Karpas-422 (cell line): Measurements from ENCODE around the gene TMEM127. TPM values are rescaled to one million over a fixed set of nuclear protein-coding genes. Genes with fewer than 3 reads are reported as not detected.
"Not testable (repeated sequence)": the region's sequence is repeated elsewhere in the genome, so short reads cannot be mapped to it uniquely, and the experiment has no call there.

Experiments used
- DNase-seq: peaks from one replicate; pipeline ENCODE4 v3.0.0-alpha.2; 2015
- H2AFZ ChIP-seq: fragments of 200-600 bp; sonication (generic); 2 replicates; pipeline ENCODE4 v1.6.1; 2014; ENCODE audit warnings: antibody characterized with exemption, low read length, mixed read lengths
- H3K27ac ChIP-seq: fragments of 200-600 bp; sonication (generic); 2 replicates; pipeline ENCODE4 v1.5.1; 2014; ENCODE audit warnings: mild to moderate bottlenecking, low read length, moderate library complexity
- H3K27me3 ChIP-seq: fragments of 200-600 bp; sonication (generic); 2 replicates; pipeline ENCODE4 v1.6.1; 2014; ENCODE audit warnings: low read length, mixed read lengths
- H3K36me3 ChIP-seq: fragments of 200-600 bp; sonication (generic); 2 replicates; pipeline ENCODE4 v1.6.1; 2014; ENCODE audit warnings: low read length, mixed read lengths; ENCODE audit not compliant: insufficient read depth
- H3K4me1 ChIP-seq: fragments of 200-600 bp; sonication (generic); 2 replicates; pipeline ENCODE4 v1.6.1; 2014; ENCODE audit warnings: mild to moderate bottlenecking, low read length, mixed read lengths
- H3K4me2 ChIP-seq: fragments of 200-600 bp; sonication (generic); 2 replicates; pipeline ENCODE4 v1.6.1; 2014; ENCODE audit warnings: low read length, low read depth, mild to moderate bottlenecking; ENCODE audit not compliant: poor library complexity, severe bottlenecking
- H3K4me3 ChIP-seq: fragments of 200-600 bp; sonication (generic); 2 replicates; pipeline ENCODE4 v1.5.1; 2014; ENCODE audit warnings: mild to moderate bottlenecking, antibody characterized with exemption, low read length, mixed read lengths
- H3K79me2 ChIP-seq: fragments of 200-600 bp; sonication (generic); 2 replicates; pipeline ENCODE4 v1.6.1; 2014; ENCODE audit warnings: mild to moderate bottlenecking, low read length, mixed read lengths
- H3K9ac ChIP-seq: fragments of 200-600 bp; sonication (generic); 2 replicates; pipeline ENCODE4 v1.6.0; 2014; ENCODE audit warnings: low read length
- H3K9me2 ChIP-seq: fragments of 200-600 bp; sonication (generic), shearing (Covaris generic); replicated peaks from 2 replicates; pipeline ENCODE4 v1.6.0; 2014; ENCODE audit warnings: mild to moderate bottlenecking, low read length, moderate library complexity; ENCODE audit not compliant: insufficient read depth
- H3K9me3 ChIP-seq: fragments of 300-700, 200-600 bp; sonication (generic); 2 replicates; pipeline ENCODE4 v1.6.1; 2014; ENCODE audit warnings: low read length, mixed read lengths
- H4K20me1 ChIP-seq: fragments of 200-600 bp; sonication (generic); 2 replicates; pipeline ENCODE4 v1.6.1; 2014; ENCODE audit warnings: mild to moderate bottlenecking, antibody characterized with exemption, low read length, low read depth; ENCODE audit not compliant: insufficient read depth
- total RNA-seq: library from RNA; depleted of rRNA; stranded (reverse); fragments of >200 nt; shearing (Covaris generic); gene quantifications from 2 replicates; pipeline ENCODE4 v1.2.3, GENCODE V29; 2014; ENCODE audit warnings: low replicate concordance

The TMEM127 gene
- total RNA-seq, 1 experiment from 2014 or later: 17.7 TPM

GRCh38 chr2:96260387-96261260, 5.2 kb downstream of the TMEM127 start:
- peaks cover 36% of the 10 kb centered on the region for H3K4me1 ChIP-seq
- H3K4me2 ChIP-seq: peak overlapping the region; percentile 16
- no peaks in the 10 kb centered on the region for H3K9me3 ChIP-seq
- H3K4me3 ChIP-seq: peak overlapping the region; percentile 16; the same call in 1 of the 2 replicates
- no peaks in the 10 kb centered on the region for H3K9me2 ChIP-seq
- H3K36me3 ChIP-seq: peaks cover 8% of the 10 kb centered on the region; the same call in 1 of the 2 replicates
- peak overlapping the region; percentile 35 for H3K9ac ChIP-seq
- no peaks in the 10 kb centered on the region for H3K27me3 ChIP-seq
- peaks cover 18% of the 10 kb centered on the region; the same call in 1 of the 2 replicates for H4K20me1 ChIP-seq
- H3K27ac ChIP-seq: peak overlapping the region; percentile 21
- no peak overlapping the region for H2AFZ ChIP-seq
- DNase-seq: peak; percentile 80
- peaks cover 86% of the 10 kb centered on the region for H3K79me2 ChIP-seq

DNA sequence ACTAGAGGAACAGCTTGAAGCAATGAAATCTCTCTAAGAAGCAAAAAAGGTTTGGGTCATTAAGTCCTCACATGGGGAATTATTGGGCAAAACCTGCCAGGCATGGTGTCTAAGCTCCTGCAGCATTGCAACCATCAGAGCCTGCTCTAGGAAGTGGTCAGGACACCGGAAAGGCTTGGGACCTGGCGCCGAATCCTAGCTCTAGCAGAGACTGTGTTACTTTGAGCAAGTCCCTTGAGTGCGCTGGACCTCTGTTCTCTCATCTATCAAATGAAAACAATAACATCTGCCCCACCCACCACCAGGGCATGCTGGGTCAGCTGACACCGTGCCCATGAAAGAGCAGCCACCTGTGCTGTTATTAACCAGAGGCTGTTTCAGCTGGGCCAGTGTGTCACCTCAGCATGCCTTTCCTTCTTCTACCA, 6.3 kb downstream of the TMEM127 start:
- H3K36me3 ChIP-seq: peaks cover 17% of the 10 kb centered on the region; the same call in 1 of the 2 replicates
- H3K9me2 ChIP-seq: no peaks in the 10 kb centered on the region
- peaks cover 34% of the 10 kb centered on the region for H3K4me1 ChIP-seq
- no peak overlapping the region for H3K4me3 ChIP-seq
- H2AFZ ChIP-seq: no peak overlapping the region
- H3K27ac ChIP-seq: no peak overlapping the region
- H4K20me1 ChIP-seq: peaks cover 16% of the 10 kb centered on the region; the same call in 1 of the 2 replicates
- no peak overlapping the region for H3K4me2 ChIP-seq
- DNase-seq: no peak
- no peak overlapping the region for H3K9ac ChIP-seq
- no peaks in the 10 kb centered on the region for H3K9me3 ChIP-seq
- no peaks in the 10 kb centered on the region for H3K27me3 ChIP-seq
- H3K79me2 ChIP-seq: peaks cover 77% of the 10 kb centered on the region

- no peaks in the 10 kb centered on the region for H3K9me2 ChIP-seq
- no peak overlapping the region for H3K27ac ChIP-seq
- no peak overlapping the region for H3K4me2 ChIP-seq
- no peaks in the 10 kb centered on the region for H3K27me3 ChIP-seq
- no peak overlapping the region for H3K9ac ChIP-seq
- DNase-seq: no peak
- H3K4me3 ChIP-seq: no peak overlapping the region
- H3K79me2 ChIP-seq: peaks cover 66% of the 10 kb centered on the region
- H3K4me1 ChIP-seq: peaks cover 23% of the 10 kb centered on the region
- H2AFZ ChIP-seq: no peak overlapping the region
- H3K9me3 ChIP-seq: no peaks in the 10 kb centered on the region
- H3K36me3 ChIP-seq: peaks cover 14% of the 10 kb centered on the region; the same call in 1 of the 2 replicates
- H4K20me1 ChIP-seq: peaks cover 10% of the 10 kb centered on the region; the same call in 1 of the 2 replicates
Observed at GRCh38 chr2:96258166-96259022, 7.4 kb downstream of the TMEM127 start.

DNA sequence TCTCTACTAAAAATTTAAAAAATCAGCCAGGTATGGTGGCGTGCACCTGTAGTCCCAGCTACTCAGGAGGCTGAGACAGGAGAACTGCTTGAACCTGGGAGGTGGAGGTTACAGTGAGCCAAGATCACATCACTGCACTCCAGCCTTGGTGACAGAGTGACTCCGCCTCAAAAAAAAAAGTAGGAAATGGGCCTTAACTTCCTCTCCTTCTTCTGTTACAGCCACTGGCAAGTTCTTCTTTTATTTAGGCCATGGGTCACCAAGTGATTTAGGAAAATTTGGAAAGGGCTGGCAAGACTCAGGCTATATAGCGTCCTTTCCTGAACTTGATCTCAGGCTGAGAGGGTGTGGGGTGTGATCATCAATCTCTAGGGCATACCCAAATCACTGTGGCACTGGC, 8.1 kb downstream of the TMEM127 start:
- H3K9me2 ChIP-seq, H3K27ac ChIP-seq, H3K9me3 ChIP-seq, H2AFZ ChIP-seq, DNase-seq, H3K4me2 ChIP-seq, H3K27me3 ChIP-seq, H3K4me3 ChIP-seq, H3K9ac ChIP-seq: not testable (repeated sequence)
- peaks cover 10% of the 10 kb centered on the region; the same call in 1 of the 2 replicates for H4K20me1 ChIP-seq
- peaks cover 13% of the 10 kb centered on the region; the same call in 1 of the 2 replicates for H3K36me3 ChIP-seq
- peaks cover 60% of the 10 kb centered on the region for H3K79me2 ChIP-seq
- H3K4me1 ChIP-seq: peaks cover 22% of the 10 kb centered on the region

DNA sequence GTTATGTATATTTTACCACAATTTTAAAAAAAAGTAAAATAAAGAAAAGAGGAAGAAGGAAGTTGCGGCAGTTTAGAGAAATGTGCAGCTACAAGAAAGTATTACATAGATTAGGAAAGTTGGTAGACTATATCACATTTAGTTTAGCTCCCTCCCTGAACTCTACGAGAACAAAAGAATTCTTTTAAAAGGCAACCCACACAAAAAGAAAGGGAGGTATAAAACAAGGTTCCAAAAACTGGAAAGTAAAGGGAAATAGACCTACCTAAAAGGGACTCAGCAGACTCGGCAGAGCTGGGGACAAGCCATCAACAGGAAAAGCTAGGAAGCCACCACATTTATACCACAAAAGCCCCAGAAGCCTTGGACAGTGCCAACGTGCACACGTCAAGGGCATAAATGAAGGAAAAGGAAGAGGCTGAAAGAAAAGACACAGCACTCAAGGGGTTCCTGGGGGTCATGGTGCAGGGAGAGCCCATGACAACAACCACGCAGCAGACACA, 9.1 kb downstream of the TMEM127 start:
- no peaks in the 10 kb centered on the region for H3K9me3 ChIP-seq
- peaks cover 13% of the 10 kb centered on the region; the same call in 1 of the 2 replicates for H3K36me3 ChIP-seq
- H3K4me3 ChIP-seq: no peak overlapping the region
- H3K9me2 ChIP-seq: no peaks in the 10 kb centered on the region
- no peak overlapping the region for H3K4me2 ChIP-seq
- H3K27me3 ChIP-seq: no peaks in the 10 kb centered on the region
- H3K4me1 ChIP-seq: peaks cover 20% of the 10 kb centered on the region
- no peak for DNase-seq
- H3K79me2 ChIP-seq: peaks cover 51% of the 10 kb centered on the region
- H4K20me1 ChIP-seq: peaks cover 10% of the 10 kb centered on the region; the same call in 1 of the 2 replicates
- no peak overlapping the region for H3K27ac ChIP-seq
- H2AFZ ChIP-seq: no peak overlapping the region
- no peak overlapping the region for H3K9ac ChIP-seq

GRCh38 chr2:96254571-96254970, 11.2 kb downstream of the TMEM127 start:
- Histone ChIP-seq H3K27ac (no peak overlapping the region), H3K9me3 (no peaks in the 10 kb centered on the region), H3K4me2 (no peak overlapping the region), H3K9ac (no peak overlapping the region), H3K79me2 (peaks cover 30% of the 10 kb centered on the region), H3K9me2 (no peaks in the 10 kb centered on the region), H3K27me3 (no peaks in the 10 kb centered on the region), H3K4me3 (no peak overlapping the region), H3K36me3 (peaks cover 13% of the 10 kb centered on the region; the same call in 1 of the 2 replicates), H3K4me1 (no peaks in the 10 kb centered on the region), H4K20me1 (no peaks in the 10 kb centered on the region), H2AFZ (no peak overlapping the region)
- DNase-seq: no peak

GRCh38 chr2:96253006-96253405, 12.8 kb downstream of the TMEM127 start:
- peaks cover 13% of the 10 kb centered on the region; the same call in 1 of the 2 replicates for H3K36me3 ChIP-seq
- H4K20me1 ChIP-seq: no peaks in the 10 kb centered on the region
- peaks cover 14% of the 10 kb centered on the region for H3K79me2 ChIP-seq
- H3K27ac ChIP-seq: no peak overlapping the region
- DNase-seq: no peak
- no peaks in the 10 kb centered on the region for H3K9me2 ChIP-seq
- no peak overlapping the region for H3K4me3 ChIP-seq
- no peak overlapping the region for H3K4me2 ChIP-seq
- H3K27me3 ChIP-seq: no peaks in the 10 kb centered on the region
- no peaks in the 10 kb centered on the region for H3K9me3 ChIP-seq
- H3K9ac ChIP-seq: no peak overlapping the region
- H3K4me1 ChIP-seq: no peaks in the 10 kb centered on the region
- no peak overlapping the region for H2AFZ ChIP-seq
